GM12878 (cell line): ENCODE results near the gene UNG. TPM values are rescaled to one million over a fixed set of nuclear protein-coding genes. Genes with fewer than 3 reads are reported as not detected.

Source experiments
- BHLHE40 ChIP-seq, 2 experiments: fragments of 450-650 bp in 1 of 2; IDR thresholded peaks; 2 replicates each; pipeline ENCODE4 v1.6.1; 2011 to 2017; ENCODE audit warnings: low read depth in 2 of 2, borderline replicate concordance in 1 of 2, improper control_type of control experiment in 1 of 2, low read length in 1 of 2, mild to moderate bottlenecking in 1 of 2
- CEBPB ChIP-seq, 2 experiments: fragments of 150-350 bp in 1 of 2; IDR thresholded peaks; 2 replicates each; pipeline ENCODE4 v1.6.1; 2012 to 2014; ENCODE audit warnings: low read depth in 2 of 2, low read length in 2 of 2, borderline replicate concordance in 1 of 2, inconsistent platforms in 1 of 2
- CHD2 ChIP-seq: IDR thresholded peaks from 2 replicates; pipeline ENCODE4 v1.6.1; 2011; ENCODE audit warnings: low read depth, low read length, improper control_type of control experiment, borderline replicate concordance
- HDAC2 ChIP-seq: fragments of 200-600 bp; sonication (generic); IDR thresholded peaks from 2 replicates; pipeline ENCODE4 v1.6.1; 2017
- JUND ChIP-seq: IDR thresholded peaks from 2 replicates; pipeline ENCODE4 v1.6.1; 2012; ENCODE audit warnings: low read depth, mild to moderate bottlenecking, low read length, improper control_type of control experiment, moderate library complexity
- KLF5 ChIP-seq: fragments of 450-650 bp; IDR thresholded peaks from 2 replicates; pipeline ENCODE4 v1.6.1; 2014; ENCODE audit warnings: mild to moderate bottlenecking; ENCODE audit not compliant: partially characterized antibody
- NR2F1 ChIP-seq: fragments of 450-650 bp; conservative IDR thresholded peaks from 2 replicates; pipeline ENCODE4 v1.6.1; 2017; ENCODE audit warnings: mild to moderate bottlenecking
- PAX5 ChIP-seq: IDR thresholded peaks from 2 replicates; pipeline ENCODE4 v1.6.1; 2011; ENCODE audit warnings: low read depth, low read length, borderline replicate concordance
- POLR2AphosphoS2 ChIP-seq: IDR thresholded peaks from 2 replicates; pipeline ENCODE4 v1.6.1; 2011; ENCODE audit warnings: low read depth, mild to moderate bottlenecking, low read length, improper control_type of control experiment, moderate library complexity
- RCOR1 ChIP-seq: conservative IDR thresholded peaks from 2 replicates; pipeline ENCODE4 v1.6.1; 2012; ENCODE audit warnings: low read depth, low read length, improper control_type of control experiment
- STAT3 ChIP-seq: IDR thresholded peaks from 2 replicates; pipeline ENCODE4 v1.6.1; 2011; ENCODE audit warnings: low read depth, low read length, improper control_type of control experiment
- TCF12 ChIP-seq: IDR thresholded peaks from 2 replicates; pipeline ENCODE4 v1.6.1; 2011; ENCODE audit warnings: low read depth, mild to moderate bottlenecking, low read length
- ZSCAN29 ChIP-seq: fragments of 450-650 bp; IDR thresholded peaks from 2 replicates; pipeline ENCODE4 v1.6.1; 2017; ENCODE audit warnings: mild to moderate bottlenecking, moderate library complexity
- polyA plus RNA-seq, 11 experiments: library from polyadenylated mRNA; depleted of rRNA in 4 of 11; unstranded in 6 of 11; stranded (reverse) in 5 of 11; fragments of >200 nt; fragmentation: Nextera tagmentation in 4 of 11; fragmentation: Illumina TruSeq in 1 of 11; extraction: Ambion mirVana in 4 of 11; extraction: Trizol in 1 of 11; gene quantifications; 1 replicate in 1 of 11; 2 replicates in 10 of 11; pipeline versions ENCODE4 v1.2.1 to v1.2.3, GENCODE V29; 2011 to 2016; ENCODE audit warnings: inconsistent platforms in 2 of 11, missing spikeins in 2 of 11, low read depth in 1 of 11
- total RNA-seq, 4 experiments: library from RNA; depleted of rRNA in 3 of 4; stranded (reverse); fragments of >200 nt in 3 of 4; fragmentation: Illumina TruSeq in 1 of 4; extraction: Trizol in 1 of 4; gene quantifications; 2 replicates each; pipeline versions ENCODE4 v1.2.1 to v1.2.3, GENCODE V29; 2013 to 2021
- TF ChIP-seq, protein P1 (sequence below): fragments of 450-650 bp; formaldehyde crosslinking; IDR thresholded peaks from 2 replicates; pipeline ENCODE4 v1.4.0; 2020; ENCODE audit warnings: mild to moderate bottlenecking, moderate library complexity
- TF ChIP-seq, protein P2 (sequence below): fragments of 450-650 bp; IDR thresholded peaks from 2 replicates; pipeline ENCODE4 v1.6.1; 2016; ENCODE audit warnings: mild to moderate bottlenecking
- TF ChIP-seq, protein P3 (sequence below): fragments of 450-650 bp; IDR thresholded peaks from 2 replicates; pipeline ENCODE4 v1.6.1; 2017; ENCODE audit warnings: borderline replicate concordance
- TF ChIP-seq, protein P4 (sequence below): IDR thresholded peaks from 2 replicates; pipeline ENCODE4 v1.6.1; 2012; ENCODE audit warnings: low read depth, low read length, improper control_type of control experiment
- TF ChIP-seq, protein P5 (sequence below): fragments of 150-350 bp; IDR thresholded peaks from 2 replicates; pipeline ENCODE4 v1.6.1; 2014; ENCODE audit warnings: mild to moderate bottlenecking, low read depth, low read length
- TF ChIP-seq, protein P6 (sequence below): IDR thresholded peaks from 2 replicates; pipeline ENCODE4 v1.6.1; 2011; ENCODE audit warnings: low read depth, low read length, improper control_type of control experiment, borderline replicate concordance

Gene UNG
- total and polyA plus RNA-seq, 10 of the 15 experiments (the other 5 are each of a cell fraction or from before 2014, with no cell fraction given), result 9.5 to 81.9 (median 48.2) TPM

DNA sequence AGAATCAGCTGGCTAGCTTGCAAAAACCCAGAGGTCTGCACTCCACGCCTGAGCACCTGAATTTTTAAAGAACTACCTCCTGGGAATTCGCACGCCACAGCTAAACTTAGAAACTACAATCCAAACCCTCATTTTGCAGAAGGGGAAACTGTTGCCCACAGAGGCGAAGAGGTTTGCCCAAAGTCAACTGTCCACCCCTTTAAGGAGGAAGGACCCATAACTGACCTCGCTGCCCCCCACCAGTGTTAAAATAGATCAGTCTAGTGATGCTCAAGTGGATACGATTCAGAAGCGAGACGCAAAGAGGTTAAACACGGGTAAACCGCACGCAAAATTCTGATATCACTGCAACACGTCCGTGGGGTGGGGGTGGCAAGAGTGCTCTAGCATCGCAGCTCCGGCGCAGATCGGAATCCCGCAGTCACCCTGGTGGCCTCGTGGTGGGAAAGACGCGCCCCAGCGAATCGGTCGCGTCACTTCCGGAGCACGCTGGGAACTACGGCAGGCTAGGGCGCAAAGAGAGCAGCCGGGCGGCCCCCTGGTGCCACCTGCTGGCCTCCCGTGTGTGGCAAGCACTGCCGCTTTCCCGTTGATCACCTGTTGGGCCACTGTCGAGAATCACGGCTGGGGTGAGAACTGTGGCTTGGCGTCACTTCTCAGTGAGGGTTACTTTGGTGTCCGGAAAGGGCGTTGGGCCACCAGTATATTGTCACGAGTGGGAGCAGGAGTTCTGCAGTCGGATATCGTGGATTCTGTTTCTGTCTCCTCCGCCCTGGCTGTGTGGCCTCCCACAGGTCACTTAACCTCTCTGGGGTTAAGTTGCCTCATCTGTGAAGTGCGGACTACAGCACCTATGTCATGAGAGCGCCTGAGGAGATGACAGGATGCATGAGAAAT, 4.1 kb upstream of the UNG start, which contains the start of gene ALKBH2 (continued):
- TF ChIP-seq, protein P1, sequence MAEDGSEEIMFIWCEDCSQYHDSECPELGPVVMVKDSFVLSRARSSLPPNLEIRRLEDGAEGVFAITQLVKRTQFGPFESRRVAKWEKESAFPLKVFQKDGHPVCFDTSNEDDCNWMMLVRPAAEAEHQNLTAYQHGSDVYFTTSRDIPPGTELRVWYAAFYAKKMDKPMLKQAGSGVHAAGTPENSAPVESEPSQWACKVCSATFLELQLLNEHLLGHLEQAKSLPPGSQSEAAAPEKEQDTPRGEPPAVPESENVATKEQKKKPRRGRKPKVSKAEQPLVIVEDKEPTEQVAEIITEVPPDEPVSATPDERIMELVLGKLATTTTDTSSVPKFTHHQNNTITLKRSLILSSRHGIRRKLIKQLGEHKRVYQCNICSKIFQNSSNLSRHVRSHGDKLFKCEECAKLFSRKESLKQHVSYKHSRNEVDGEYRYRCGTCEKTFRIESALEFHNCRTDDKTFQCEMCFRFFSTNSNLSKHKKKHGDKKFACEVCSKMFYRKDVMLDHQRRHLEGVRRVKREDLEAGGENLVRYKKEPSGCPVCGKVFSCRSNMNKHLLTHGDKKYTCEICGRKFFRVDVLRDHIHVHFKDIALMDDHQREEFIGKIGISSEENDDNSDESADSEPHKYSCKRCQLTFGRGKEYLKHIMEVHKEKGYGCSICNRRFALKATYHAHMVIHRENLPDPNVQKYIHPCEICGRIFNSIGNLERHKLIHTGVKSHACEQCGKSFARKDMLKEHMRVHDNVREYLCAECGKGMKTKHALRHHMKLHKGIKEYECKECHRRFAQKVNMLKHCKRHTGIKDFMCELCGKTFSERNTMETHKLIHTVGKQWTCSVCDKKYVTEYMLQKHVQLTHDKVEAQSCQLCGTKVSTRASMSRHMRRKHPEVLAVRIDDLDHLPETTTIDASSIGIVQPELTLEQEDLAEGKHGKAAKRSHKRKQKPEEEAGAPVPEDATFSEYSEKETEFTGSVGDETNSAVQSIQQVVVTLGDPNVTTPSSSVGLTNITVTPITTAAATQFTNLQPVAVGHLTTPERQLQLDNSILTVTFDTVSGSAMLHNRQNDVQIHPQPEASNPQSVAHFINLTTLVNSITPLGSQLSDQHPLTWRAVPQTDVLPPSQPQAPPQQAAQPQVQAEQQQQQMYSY (CRISPR knock-in tag), result no peak
- TF ChIP-seq CEBPB (IDR thresholded peaks at IDR 0.05; ENCODE audit: borderline replicate concordance in 1 of 2, low read depth in 2 of 2, low read length in 2 of 2) (no peak), JUND (0 out of 2 replicates have a peak, but pooled peaks have one; percentile 10), HDAC2 (no peak), BHLHE40 (IDR thresholded peaks at IDR 0.05; ENCODE audit: borderline replicate concordance in 1 of 2, low read depth in 2 of 2, low read length in 1 of 2) (peak; percentile 62 to 80; a peak in 3 of 4 replicates), TCF12 (peak; percentile 59; the same call in 1 of the 2 replicates), RCOR1 (no peak; the same call in 1 of the 2 replicates), POLR2AphosphoS2 (no peak; the same call in 1 of the 2 replicates), CHD2 (peak; percentile 94), KLF5 (peak; percentile 37), STAT3 (no peak), PAX5 (peak; percentile 85; the same call in 1 of the 2 replicates), ZSCAN29 (no peak), NR2F1 (peak; percentile 89)
- TF ChIP-seq, protein P2, sequence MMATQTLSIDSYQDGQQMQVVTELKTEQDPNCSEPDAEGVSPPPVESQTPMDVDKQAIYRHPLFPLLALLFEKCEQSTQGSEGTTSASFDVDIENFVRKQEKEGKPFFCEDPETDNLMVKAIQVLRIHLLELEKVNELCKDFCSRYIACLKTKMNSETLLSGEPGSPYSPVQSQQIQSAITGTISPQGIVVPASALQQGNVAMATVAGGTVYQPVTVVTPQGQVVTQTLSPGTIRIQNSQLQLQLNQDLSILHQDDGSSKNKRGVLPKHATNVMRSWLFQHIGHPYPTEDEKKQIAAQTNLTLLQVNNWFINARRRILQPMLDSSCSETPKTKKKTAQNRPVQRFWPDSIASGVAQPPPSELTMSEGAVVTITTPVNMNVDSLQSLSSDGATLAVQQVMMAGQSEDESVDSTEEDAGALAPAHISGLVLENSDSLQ, result no peak
- TF ChIP-seq, protein P3, sequence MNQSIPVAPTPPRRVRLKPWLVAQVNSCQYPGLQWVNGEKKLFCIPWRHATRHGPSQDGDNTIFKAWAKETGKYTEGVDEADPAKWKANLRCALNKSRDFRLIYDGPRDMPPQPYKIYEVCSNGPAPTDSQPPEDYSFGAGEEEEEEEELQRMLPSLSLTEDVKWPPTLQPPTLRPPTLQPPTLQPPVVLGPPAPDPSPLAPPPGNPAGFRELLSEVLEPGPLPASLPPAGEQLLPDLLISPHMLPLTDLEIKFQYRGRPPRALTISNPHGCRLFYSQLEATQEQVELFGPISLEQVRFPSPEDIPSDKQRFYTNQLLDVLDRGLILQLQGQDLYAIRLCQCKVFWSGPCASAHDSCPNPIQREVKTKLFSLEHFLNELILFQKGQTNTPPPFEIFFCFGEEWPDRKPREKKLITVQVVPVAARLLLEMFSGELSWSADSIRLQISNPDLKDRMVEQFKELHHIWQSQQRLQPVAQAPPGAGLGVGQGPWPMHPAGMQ, result no peak
- TF ChIP-seq, protein P4, sequence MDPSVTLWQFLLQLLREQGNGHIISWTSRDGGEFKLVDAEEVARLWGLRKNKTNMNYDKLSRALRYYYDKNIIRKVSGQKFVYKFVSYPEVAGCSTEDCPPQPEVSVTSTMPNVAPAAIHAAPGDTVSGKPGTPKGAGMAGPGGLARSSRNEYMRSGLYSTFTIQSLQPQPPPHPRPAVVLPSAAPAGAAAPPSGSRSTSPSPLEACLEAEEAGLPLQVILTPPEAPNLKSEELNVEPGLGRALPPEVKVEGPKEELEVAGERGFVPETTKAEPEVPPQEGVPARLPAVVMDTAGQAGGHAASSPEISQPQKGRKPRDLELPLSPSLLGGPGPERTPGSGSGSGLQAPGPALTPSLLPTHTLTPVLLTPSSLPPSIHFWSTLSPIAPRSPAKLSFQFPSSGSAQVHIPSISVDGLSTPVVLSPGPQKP, result peak; percentile 89
- TF ChIP-seq, protein P5, sequence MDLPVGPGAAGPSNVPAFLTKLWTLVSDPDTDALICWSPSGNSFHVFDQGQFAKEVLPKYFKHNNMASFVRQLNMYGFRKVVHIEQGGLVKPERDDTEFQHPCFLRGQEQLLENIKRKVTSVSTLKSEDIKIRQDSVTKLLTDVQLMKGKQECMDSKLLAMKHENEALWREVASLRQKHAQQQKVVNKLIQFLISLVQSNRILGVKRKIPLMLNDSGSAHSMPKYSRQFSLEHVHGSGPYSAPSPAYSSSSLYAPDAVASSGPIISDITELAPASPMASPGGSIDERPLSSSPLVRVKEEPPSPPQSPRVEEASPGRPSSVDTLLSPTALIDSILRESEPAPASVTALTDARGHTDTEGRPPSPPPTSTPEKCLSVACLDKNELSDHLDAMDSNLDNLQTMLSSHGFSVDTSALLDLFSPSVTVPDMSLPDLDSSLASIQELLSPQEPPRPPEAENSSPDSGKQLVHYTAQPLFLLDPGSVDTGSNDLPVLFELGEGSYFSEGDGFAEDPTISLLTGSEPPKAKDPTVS, result no peak
- TF ChIP-seq, protein P6, sequence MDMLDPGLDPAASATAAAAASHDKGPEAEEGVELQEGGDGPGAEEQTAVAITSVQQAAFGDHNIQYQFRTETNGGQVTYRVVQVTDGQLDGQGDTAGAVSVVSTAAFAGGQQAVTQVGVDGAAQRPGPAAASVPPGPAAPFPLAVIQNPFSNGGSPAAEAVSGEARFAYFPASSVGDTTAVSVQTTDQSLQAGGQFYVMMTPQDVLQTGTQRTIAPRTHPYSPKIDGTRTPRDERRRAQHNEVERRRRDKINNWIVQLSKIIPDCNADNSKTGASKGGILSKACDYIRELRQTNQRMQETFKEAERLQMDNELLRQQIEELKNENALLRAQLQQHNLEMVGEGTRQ, result no peak; the same call in 1 of the 2 replicates
